SK-N-SH treated with all-trans-retinoic acid at 6 μM for 48 hours (cell line): Measurements from ENCODE around the gene ZBTB43.

Experiments
- ARNTL ChIP-seq: fragments of 450-650 bp; formaldehyde crosslinking; IDR thresholded peaks from 2 replicates; pipeline ENCODE4 v1.5.0; 2020; ENCODE audit warnings: low read depth, mild to moderate bottlenecking, moderate library complexity, borderline replicate concordance
- PATZ1 ChIP-seq: fragments of 250-450 bp; sonication (Bioruptor Pico); IDR thresholded peaks from 2 replicates; pipeline ENCODE4 v1.8.0; 2020; ENCODE audit warnings: mild to moderate bottlenecking, moderate library complexity, borderline replicate concordance
- ZFP30 ChIP-seq: fragments of 450-650 bp; formaldehyde crosslinking; IDR thresholded peaks from 2 replicates; pipeline ENCODE4 v1.5.0; 2022; ENCODE audit warnings: mild to moderate bottlenecking, moderate library complexity
- ZNF565 ChIP-seq: fragments of 450-650 bp; formaldehyde crosslinking; conservative IDR thresholded peaks from 2 replicates; pipeline ENCODE4 v1.5.0; 2020; ENCODE audit warnings: low read depth, mild to moderate bottlenecking, moderate library complexity

- TF ChIP-seq ARNTL (no peak), ZFP30 (CRISPR knock-in tag) (no peak), PATZ1 (CRISPR knock-in tag) (no peak), ZNF565 (no peak)
Observed at GRCh38 chr9:126788634-126789349, 16.0 kb upstream of the ZBTB43 start.
